ENCODE data around the gene RASSF5. TPM values are rescaled to one million over a fixed set of nuclear protein-coding genes. Genes with fewer than 3 reads are reported as not detected.

Gene RASSF5
- total and polyA plus RNA-seq, 2 of the 13 experiments (the other 11 are each of a cell fraction or from before 2014, with no cell fraction given) = 0.18 to 0.40 TPM

DNA sequence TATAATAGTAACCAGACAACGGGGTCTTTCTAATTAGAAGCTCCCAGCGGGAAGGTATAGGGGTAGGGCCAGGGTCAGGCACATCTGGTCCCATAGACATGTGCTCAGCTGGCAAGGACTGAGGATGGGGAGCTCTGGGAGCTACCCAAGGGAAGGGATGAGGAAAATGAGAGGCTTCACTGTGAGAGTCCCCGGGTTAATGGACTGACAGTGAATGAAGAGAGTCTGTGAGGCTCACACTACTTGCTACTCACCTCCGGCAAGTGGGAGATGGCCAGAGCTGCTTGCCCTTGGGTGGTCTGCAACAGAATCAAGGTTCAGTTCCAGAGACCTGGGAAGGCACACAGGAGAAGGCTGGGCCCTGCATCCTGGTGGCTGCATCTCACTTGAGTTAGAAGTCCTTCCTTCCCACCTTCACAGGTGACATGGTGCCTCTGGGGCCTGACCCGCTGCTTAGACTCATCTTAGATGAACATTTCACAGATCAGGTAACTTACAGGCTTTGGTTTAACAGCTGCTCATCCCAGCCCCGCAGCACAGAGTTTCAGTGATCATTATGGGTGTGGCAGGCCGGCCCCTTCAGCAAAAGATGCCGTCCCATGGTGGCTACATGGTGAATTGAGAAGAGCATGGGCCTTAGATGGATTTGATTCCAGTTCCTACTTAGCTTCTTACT is 73.2 kb downstream of the RASSF5 start:
- TF ChIP-seq, protein P1, sequence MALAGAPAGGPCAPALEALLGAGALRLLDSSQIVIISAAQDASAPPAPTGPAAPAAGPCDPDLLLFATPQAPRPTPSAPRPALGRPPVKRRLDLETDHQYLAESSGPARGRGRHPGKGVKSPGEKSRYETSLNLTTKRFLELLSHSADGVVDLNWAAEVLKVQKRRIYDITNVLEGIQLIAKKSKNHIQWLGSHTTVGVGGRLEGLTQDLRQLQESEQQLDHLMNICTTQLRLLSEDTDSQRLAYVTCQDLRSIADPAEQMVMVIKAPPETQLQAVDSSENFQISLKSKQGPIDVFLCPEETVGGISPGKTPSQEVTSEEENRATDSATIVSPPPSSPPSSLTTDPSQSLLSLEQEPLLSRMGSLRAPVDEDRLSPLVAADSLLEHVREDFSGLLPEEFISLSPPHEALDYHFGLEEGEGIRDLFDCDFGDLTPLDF (CRISPR knock-in tag; IDR thresholded peaks at IDR 0.05) = no peak
- TF ChIP-seq ZFX (CRISPR knock-in tag; IDR thresholded peaks at IDR 0.05; ENCODE audit: low read depth) (no peak), ZNF138 (CRISPR knock-in tag; IDR thresholded peaks at IDR 0.05; ENCODE audit: low read depth) (no peak), ATAD3A (CRISPR knock-in tag; IDR thresholded peaks at IDR 0.05) (no peak), ZNF780A (CRISPR knock-in tag; IDR thresholded peaks at IDR 0.05) (no peak), MXI1 (IDR thresholded peaks at IDR 0.05; ENCODE audit: borderline replicate concordance, low read depth, low read length) (no peak), ZIK1 (CRISPR knock-in tag; IDR thresholded peaks at IDR 0.05; ENCODE audit: borderline replicate concordance, low read depth) (no peak)
- TF ChIP-seq, protein P2, sequence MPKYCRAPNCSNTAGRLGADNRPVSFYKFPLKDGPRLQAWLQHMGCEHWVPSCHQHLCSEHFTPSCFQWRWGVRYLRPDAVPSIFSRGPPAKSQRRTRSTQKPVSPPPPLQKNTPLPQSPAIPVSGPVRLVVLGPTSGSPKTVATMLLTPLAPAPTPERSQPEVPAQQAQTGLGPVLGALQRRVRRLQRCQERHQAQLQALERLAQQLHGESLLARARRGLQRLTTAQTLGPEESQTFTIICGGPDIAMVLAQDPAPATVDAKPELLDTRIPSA (CRISPR knock-in tag; IDR thresholded peaks at IDR 0.05; ENCODE audit: borderline replicate concordance) = no peak
- TF ChIP-seq, protein P3, sequence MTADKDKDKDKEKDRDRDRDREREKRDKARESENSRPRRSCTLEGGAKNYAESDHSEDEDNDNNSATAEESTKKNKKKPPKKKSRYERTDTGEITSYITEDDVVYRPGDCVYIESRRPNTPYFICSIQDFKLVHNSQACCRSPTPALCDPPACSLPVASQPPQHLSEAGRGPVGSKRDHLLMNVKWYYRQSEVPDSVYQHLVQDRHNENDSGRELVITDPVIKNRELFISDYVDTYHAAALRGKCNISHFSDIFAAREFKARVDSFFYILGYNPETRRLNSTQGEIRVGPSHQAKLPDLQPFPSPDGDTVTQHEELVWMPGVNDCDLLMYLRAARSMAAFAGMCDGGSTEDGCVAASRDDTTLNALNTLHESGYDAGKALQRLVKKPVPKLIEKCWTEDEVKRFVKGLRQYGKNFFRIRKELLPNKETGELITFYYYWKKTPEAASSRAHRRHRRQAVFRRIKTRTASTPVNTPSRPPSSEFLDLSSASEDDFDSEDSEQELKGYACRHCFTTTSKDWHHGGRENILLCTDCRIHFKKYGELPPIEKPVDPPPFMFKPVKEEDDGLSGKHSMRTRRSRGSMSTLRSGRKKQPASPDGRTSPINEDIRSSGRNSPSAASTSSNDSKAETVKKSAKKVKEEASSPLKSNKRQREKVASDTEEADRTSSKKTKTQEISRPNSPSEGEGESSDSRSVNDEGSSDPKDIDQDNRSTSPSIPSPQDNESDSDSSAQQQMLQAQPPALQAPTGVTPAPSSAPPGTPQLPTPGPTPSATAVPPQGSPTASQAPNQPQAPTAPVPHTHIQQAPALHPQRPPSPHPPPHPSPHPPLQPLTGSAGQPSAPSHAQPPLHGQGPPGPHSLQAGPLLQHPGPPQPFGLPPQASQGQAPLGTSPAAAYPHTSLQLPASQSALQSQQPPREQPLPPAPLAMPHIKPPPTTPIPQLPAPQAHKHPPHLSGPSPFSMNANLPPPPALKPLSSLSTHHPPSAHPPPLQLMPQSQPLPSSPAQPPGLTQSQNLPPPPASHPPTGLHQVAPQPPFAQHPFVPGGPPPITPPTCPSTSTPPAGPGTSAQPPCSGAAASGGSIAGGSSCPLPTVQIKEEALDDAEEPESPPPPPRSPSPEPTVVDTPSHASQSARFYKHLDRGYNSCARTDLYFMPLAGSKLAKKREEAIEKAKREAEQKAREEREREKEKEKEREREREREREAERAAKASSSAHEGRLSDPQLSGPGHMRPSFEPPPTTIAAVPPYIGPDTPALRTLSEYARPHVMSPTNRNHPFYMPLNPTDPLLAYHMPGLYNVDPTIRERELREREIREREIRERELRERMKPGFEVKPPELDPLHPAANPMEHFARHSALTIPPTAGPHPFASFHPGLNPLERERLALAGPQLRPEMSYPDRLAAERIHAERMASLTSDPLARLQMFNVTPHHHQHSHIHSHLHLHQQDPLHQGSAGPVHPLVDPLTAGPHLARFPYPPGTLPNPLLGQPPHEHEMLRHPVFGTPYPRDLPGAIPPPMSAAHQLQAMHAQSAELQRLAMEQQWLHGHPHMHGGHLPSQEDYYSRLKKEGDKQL (CRISPR knock-in tag; IDR thresholded peaks at IDR 0.05; ENCODE audit: low read depth) = no peak
- TF ChIP-seq, protein P4, sequence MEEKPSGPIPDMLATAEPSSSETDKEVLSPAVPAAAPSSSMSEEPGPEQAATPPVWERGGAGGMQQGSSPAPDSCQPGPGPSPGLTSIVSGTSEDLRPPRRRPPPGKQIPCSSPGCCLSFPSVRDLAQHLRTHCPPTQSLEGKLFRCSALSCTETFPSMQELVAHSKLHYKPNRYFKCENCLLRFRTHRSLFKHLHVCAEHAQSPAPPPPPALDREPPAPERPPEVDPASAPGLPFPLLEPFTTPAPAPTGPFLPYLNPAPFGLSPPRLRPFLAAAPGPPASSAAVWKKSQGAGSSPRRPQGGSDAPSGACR (CRISPR knock-in tag; IDR thresholded peaks at IDR 0.05) = no peak
- no TSS peak for BruUV-seq (replicated peaks)
- H3K27ac ChIP-seq (ENCODE audit: extremely low read length, insufficient read depth, low read length) = no peak overlapping the region
- ChIA-PET POLR2A (no interaction called here), CTCF (ENCODE audit: low intra/inter-chr PET ratio, low total read pairs) (no interaction called here)
- in situ Hi-C loops (cut with HindIII; ENCODE audit: extremely low pct_ligation_motif_present, low pct_unique_long_range_greater_than_20kb) (loop anchor here (5.0 kb wide), 2 partner anchors 38 to 93 kb away; no protein-coding TSS in a partner anchor), intact Hi-C loops (cut with micrococcal nuclease; ENCODE audit: unreplicated experiment) (no loop called here)
- no peaks in the 10 kb centered on the region for H3K79me2 ChIP-seq (ENCODE audit: insufficient read depth, low read length)
- H3K4me3 ChIP-seq (replicated peaks in 1 of 3; ENCODE audit: insufficient read depth in 1 of 3, low read depth in 2 of 3, low read length in 3 of 3) = no peak overlapping the region
- H3K36me3 ChIP-seq (replicated peaks in 1 of 2; ENCODE audit: control insufficient read depth in 1 of 2, insufficient read depth in 2 of 2, low read length in 2 of 2) = peaks cover 0 to 2% of the 10 kb centered on the region in 2 experiments; a peak in 1 of 5 replicates
- DNase-seq (ENCODE audit: low spot score) = no peak
- H3K27me3 ChIP-seq (ENCODE audit: control insufficient read depth in 1 of 2, insufficient read depth in 2 of 2, low read length in 2 of 2) = no peaks in the 10 kb centered on the region
- 86% methylated on average over 7 of the region's 8 CpGs for whole genome bisulfite sequencing (ENCODE audit: low lambda C conversion rate)
- H3K9me3 ChIP-seq (ENCODE audit: low read length) = no peaks in the 10 kb centered on the region
- FAIRE-seq = no peak
- H3K4me2 ChIP-seq (ENCODE audit: low read depth, low read length) = no peak overlapping the region
- no peak overlapping the region for H3K9ac ChIP-seq (ENCODE audit: insufficient read depth, low read depth, low read length)
- no peaks in the 10 kb centered on the region; the same call in 1 of the 2 replicates for H4K20me1 ChIP-seq (ENCODE audit: insufficient read depth, low read length)
- H3K4me1 ChIP-seq (ENCODE audit: insufficient read depth, low read length) = no peaks in the 10 kb centered on the region
- no peak overlapping the region for H2AFZ ChIP-seq (ENCODE audit: low read length)
- no peak for ATAC-seq
